IPS-18c (cell line): Measurements from ENCODE around the gene BRCA2.

Experiments
- H3K4me3 ChIP-seq: 2 replicates; pipeline ENCODE4 v1.7.0; 2013; ENCODE audit warnings: low read depth, mild to moderate bottlenecking, low read length, moderate library complexity; ENCODE audit not compliant: insufficient read depth
- H3K9me3 ChIP-seq: one replicate; pipeline ENCODE4 v1.6.1; 2013; ENCODE audit warnings: mild to moderate bottlenecking, low read length, moderate library complexity; ENCODE audit not compliant: control insufficient read depth, insufficient read depth

The BRCA2 gene

GRCh38 chr13:32443111-32443510, 127.8 kb downstream of the BRCA2 start:
- H3K9me3 ChIP-seq, result no peaks in the 10 kb centered on the region
- no peak overlapping the region for H3K4me3 ChIP-seq

GRCh38 chr13:32445461-32445860, 130.2 kb downstream of the BRCA2 start:
- H3K4me3 ChIP-seq, result no peak overlapping the region
- H3K9me3 ChIP-seq, result no peaks in the 10 kb centered on the region

- Histone ChIP-seq H3K4me3 (no peak overlapping the region), H3K9me3 (no peaks in the 10 kb centered on the region)
These were observed 130.9 kb downstream of the BRCA2 start for GRCh38 chr13:32446220-32446619.

DNA sequence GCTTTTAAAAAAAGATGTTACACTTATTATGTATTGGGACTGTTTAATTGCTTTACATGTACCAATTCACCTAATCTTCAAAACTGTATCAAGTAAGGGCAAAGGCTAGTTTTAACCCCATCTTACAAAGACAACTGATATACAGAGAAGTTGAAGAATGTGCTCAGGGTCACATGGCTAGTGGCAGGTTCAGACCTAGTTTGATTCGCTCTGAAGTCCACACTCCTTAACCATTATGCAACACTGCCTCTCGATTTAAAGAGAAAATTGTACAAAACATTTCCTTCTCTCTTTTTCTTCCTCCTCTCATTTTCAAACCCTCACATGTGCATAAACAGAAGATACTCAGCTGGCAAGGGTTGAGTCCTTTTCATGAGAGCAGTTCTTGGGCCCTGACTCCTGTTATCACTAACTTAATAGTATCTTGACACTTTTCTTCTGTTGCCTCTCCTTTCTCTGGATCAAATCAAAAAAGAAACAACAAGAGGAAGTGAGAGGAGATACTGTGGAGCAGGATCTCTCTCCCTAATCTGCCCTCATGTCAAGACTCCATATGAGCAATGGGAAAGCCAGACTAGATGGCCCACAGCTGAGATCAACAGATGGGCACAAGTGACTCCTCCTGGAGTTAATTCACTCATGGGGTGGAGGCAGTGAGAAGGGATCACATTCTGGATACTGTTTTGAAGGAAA, 131.6 kb downstream of the BRCA2 start:
- Histone ChIP-seq H3K4me3 (no peak overlapping the region), H3K9me3 (no peaks in the 10 kb centered on the region)

- Histone ChIP-seq H3K4me3 (no peak overlapping the region), H3K9me3 (no peaks in the 10 kb centered on the region)
These were observed 132.8 kb downstream of the BRCA2 start for GRCh38 chr13:32447894-32448623.

GRCh38 chr13:32448972-32449371, 133.7 kb downstream of the BRCA2 start:
- H3K9me3 ChIP-seq, result no peaks in the 10 kb centered on the region
- H3K4me3 ChIP-seq, result no peak overlapping the region
